Left ventricle myocardium inferior (tissue), 1 donor: Measurements from ENCODE around the gene SYNPO2L. TPM values are rescaled to one million over a fixed set of nuclear protein-coding genes. Genes with fewer than 3 reads are reported as not detected.

Experiments
- DNase-seq: peaks from one replicate; pipeline ENCODE4 v3.0.0-alpha.2; 2020
- H3K27ac ChIP-seq: fragments of 200-600 bp; replicated peaks from 2 replicates; pipeline ENCODE4 v1.8.0; 2021
- H3K27me3 ChIP-seq: fragments of 200-600 bp; 2 replicates; pipeline ENCODE4 v1.8.0; 2021; ENCODE audit warnings: low read depth
- H3K36me3 ChIP-seq: fragments of 200-600 bp; 2 replicates; pipeline ENCODE4 v1.8.0; 2021
- H3K4me1 ChIP-seq: fragments of 200-600 bp; 2 replicates; pipeline ENCODE4 v1.8.0; 2021
- H3K4me3 ChIP-seq: fragments of 200-600 bp; 2 replicates; pipeline ENCODE4 v1.8.0; 2021; ENCODE audit warnings: mild to moderate bottlenecking, moderate library complexity
- H3K9me3 ChIP-seq: fragments of 200-600 bp; replicated peaks from 2 replicates; pipeline ENCODE4 v1.8.0; 2021
- CTCF ChIP-seq: fragments of 200-600 bp; IDR thresholded peaks from 2 replicates; pipeline ENCODE4 v1.8.0; 2021; ENCODE audit warnings: antibody characterized with exemption, mild to moderate bottlenecking, borderline replicate concordance
- intact Hi-C: fragments of 100-400 bp; cut with micrococcal nuclease; formaldehyde crosslinking; loops from one replicate; pipeline ENCODE4 v1.11.0; 2022
- total RNA-seq: library from RNA; stranded (reverse); fragmentation: NEBNext Ultra II Directional; extraction: Animal tissue kit (Norgen Biotek cat#: 25700); gene quantifications from one replicate; pipeline ENCODE4 v1.2.1, GENCODE V29; 2021
- donor health status: DM: no; HTN: yes; CAD: no; lungs with severe emphysema.

The SYNPO2L gene
- total RNA-seq, 1 donor from 2014 or later, result 290 TPM

DNA sequence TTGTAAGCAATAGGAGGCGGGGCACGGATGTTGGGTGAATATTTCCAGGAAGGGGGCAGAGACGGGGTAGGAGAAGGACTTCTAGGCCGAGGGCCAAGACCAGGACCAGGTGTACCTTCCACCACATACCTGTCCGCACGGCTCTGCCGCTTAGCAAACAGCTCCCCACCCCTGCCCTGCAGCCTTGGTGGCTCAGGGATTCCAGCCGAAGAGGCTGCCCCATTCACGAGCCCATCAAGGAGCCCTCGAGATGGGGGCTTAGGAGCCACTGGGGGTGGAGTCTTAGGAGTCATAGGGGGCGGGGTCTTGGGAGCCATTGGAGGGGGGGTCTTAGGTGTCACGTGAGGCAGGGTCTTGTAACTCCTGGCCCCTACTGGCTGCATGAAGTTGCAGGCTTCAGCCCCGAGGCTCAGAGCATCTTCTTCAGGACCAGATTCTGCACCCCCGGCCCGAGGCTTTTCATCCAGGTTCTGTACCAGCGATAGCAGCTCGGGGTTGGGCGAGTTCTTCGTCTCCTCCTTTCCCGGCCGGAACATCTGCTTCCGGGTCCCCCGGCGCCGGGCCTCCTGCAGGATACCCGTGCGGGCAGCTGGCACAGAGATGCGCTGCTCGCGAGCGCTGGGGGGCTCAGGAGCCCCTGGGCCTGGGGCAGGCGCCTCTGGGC, 8.5 kb downstream of the SYNPO2L start:
- no peaks in the 10 kb centered on the region for H3K9me3 ChIP-seq
- peaks cover 5% of the 10 kb centered on the region for H3K36me3 ChIP-seq
- H3K4me1 ChIP-seq, result peaks cover 67% of the 10 kb centered on the region
- H3K27me3 ChIP-seq, result no peaks in the 10 kb centered on the region
- intact Hi-C loops, result no loop called here
- peak; percentile 64 for DNase-seq
- H3K27ac ChIP-seq, result peak overlapping the region; percentile 94
- TF ChIP-seq CTCF, result no peak
- H3K4me3 ChIP-seq, result peak overlapping the region; percentile 76

- DNase-seq, result no peak
- peaks cover 5% of the 10 kb centered on the region for H3K36me3 ChIP-seq
- H3K27ac ChIP-seq, result peak overlapping the region; percentile 94
- intact Hi-C loops, result no loop called here
- H3K4me3 ChIP-seq, result peak overlapping the region; percentile 76
- no peak for TF ChIP-seq CTCF
- H3K27me3 ChIP-seq, result no peaks in the 10 kb centered on the region
- peaks cover 60% of the 10 kb centered on the region for H3K4me1 ChIP-seq
- H3K9me3 ChIP-seq, result no peaks in the 10 kb centered on the region
Measured at GRCh38 chr10:73646598-73647041, 9.2 kb downstream of the SYNPO2L start.

DNA sequence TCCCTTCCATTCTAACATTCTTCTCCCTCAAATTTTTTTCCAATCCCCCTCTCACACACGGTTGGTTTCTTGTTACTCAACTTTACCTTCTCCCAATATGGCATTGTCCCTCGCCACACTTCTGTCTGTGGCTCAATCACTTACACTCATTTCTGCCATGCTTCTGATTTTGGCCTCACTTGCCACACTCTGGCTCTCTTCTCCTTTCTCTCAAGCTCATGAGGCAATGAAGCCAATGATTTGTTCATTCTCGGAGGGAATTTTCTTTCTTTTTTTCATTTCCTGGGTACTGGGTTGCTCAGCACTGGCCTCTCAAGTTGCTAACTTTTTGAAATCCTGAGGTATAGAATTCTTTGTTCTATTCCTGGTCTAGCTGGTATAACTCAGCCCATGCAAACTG, 10.6 kb downstream of the SYNPO2L start:
- H3K4me3 ChIP-seq, result no peak overlapping the region
- no peak for TF ChIP-seq CTCF
- no peaks in the 10 kb centered on the region for H3K27me3 ChIP-seq
- intact Hi-C loops, result loop anchor here (2.0 kb wide), 1 partner anchor 114 kb away; no protein-coding TSS in a partner anchor
- no peaks in the 10 kb centered on the region for H3K9me3 ChIP-seq
- peak overlapping the region; percentile 94 for H3K27ac ChIP-seq
- DNase-seq, result no peak
- H3K36me3 ChIP-seq, result peaks cover 5% of the 10 kb centered on the region
- H3K4me1 ChIP-seq, result peaks cover 55% of the 10 kb centered on the region

- intact Hi-C loops, result loop anchor here (2.0 kb wide), 1 partner anchor 114 kb away; no protein-coding TSS in a partner anchor
- DNase-seq, result no peak
- Histone ChIP-seq H3K4me1 (peaks cover 50% of the 10 kb centered on the region), H3K27ac (peak overlapping the region; percentile 94), H3K9me3 (no peaks in the 10 kb centered on the region), H3K27me3 (no peaks in the 10 kb centered on the region), H3K36me3 (peaks cover 5% of the 10 kb centered on the region), H3K4me3 (no peak overlapping the region)
- no peak for TF ChIP-seq CTCF
Measured at GRCh38 chr10:73644767-73645166, 11.1 kb downstream of the SYNPO2L start.

DNA sequence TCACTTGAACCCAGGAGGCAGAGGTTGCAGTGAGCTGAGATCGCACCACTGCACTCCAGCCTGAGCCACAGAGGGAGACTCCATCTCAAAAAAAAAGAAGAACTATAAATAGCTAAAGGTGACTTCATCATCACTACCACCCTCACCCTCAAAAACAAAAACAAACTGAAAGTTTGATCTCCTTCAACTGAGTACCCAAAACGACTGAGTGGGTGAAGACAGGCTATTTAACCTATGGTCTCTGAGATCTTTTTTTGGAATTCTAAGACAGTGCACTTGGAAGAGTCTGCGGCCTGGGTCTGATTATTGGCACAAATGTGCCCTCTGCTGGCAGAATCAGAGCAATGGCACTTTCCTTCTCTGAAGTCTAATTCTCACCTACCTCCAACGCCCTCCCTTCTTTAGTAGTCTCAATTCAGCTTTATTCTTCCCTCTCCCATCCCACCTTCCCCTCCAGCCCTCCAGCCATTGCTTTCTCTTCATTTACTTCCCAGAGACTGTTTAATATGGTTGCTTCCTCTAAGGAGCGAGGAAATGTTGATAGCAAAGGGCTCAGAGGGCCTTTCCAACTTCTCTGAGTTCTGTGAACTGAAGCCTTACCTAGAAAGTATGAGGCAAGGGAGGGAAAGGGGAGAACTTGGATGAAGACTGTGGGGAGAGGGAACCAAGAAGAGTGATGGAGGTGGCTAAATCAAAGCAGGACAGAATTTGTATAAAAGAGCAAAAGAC, 11.7 kb downstream of the SYNPO2L start:
- H3K27me3 ChIP-seq, result no peaks in the 10 kb centered on the region
- H3K4me1 ChIP-seq, result peaks cover 44% of the 10 kb centered on the region
- DNase-seq, result no peak
- intact Hi-C loops, result loop anchor here (2.0 kb wide), 1 partner anchor 113 kb away; no protein-coding TSS in a partner anchor
- H3K27ac ChIP-seq, result peak overlapping the region; percentile 94
- no peaks in the 10 kb centered on the region for H3K9me3 ChIP-seq
- H3K4me3 ChIP-seq, result no peak overlapping the region
- H3K36me3 ChIP-seq, result peaks cover 5% of the 10 kb centered on the region
- peak; percentile 87 for TF ChIP-seq CTCF
